ENCODE data around the gene CTCF. TPM values are rescaled to one million over a fixed set of nuclear protein-coding genes. Genes with fewer than 3 reads are reported as not detected.

CTCF gene
- total RNA-seq, 1 donor from 2014 or later = 24.9 TPM

GRCh38 chr16:67632415-67633172 is 70.3 kb downstream of the CTCF start:
- ATAC-seq (ENCODE audit: poor library complexity) = peak; percentile 82
- intact Hi-C loops (cut with DNase I) = loop anchor here (10.0 kb wide), 1 partner anchor 68 kb away; the partner anchor contains the start of gene CTCF
- DNase-seq = peak; percentile 69

- DNase-seq = no peak
- no peak for ATAC-seq (ENCODE audit: poor library complexity)
- intact Hi-C loops (cut with DNase I) = loop anchor here (10.0 kb wide), 1 partner anchor 72 kb away; the partner anchor contains the start of gene CTCF
Measured at GRCh38 chr16:67636713-67637112, 74.4 kb downstream of the CTCF start.

DNA sequence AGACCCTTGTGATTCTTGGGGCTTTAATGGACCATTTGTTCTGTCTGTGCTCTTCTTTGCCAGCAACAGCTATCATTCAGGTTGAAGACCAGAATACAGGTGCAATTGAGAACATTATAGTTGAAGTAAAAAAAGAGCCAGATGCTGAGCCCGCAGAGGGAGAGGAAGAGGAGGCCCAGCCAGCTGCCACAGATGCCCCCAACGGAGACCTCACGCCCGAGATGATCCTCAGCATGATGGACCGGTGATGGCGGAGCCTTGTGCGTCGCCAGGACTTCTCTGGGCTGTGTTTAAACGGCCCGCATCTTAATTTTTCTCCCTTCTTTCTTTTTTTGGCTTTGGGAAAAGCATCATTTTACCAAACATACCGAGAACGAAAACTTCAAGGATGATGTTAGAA is 75.3 kb downstream of the CTCF start:
- ATAC-seq (ENCODE audit: poor library complexity) (no peak), DNase-seq (no peak)
- intact Hi-C loops (cut with DNase I) = loop anchor here (10.0 kb wide), 1 partner anchor 73 kb away; the partner anchor contains the start of gene CTCF

DNA sequence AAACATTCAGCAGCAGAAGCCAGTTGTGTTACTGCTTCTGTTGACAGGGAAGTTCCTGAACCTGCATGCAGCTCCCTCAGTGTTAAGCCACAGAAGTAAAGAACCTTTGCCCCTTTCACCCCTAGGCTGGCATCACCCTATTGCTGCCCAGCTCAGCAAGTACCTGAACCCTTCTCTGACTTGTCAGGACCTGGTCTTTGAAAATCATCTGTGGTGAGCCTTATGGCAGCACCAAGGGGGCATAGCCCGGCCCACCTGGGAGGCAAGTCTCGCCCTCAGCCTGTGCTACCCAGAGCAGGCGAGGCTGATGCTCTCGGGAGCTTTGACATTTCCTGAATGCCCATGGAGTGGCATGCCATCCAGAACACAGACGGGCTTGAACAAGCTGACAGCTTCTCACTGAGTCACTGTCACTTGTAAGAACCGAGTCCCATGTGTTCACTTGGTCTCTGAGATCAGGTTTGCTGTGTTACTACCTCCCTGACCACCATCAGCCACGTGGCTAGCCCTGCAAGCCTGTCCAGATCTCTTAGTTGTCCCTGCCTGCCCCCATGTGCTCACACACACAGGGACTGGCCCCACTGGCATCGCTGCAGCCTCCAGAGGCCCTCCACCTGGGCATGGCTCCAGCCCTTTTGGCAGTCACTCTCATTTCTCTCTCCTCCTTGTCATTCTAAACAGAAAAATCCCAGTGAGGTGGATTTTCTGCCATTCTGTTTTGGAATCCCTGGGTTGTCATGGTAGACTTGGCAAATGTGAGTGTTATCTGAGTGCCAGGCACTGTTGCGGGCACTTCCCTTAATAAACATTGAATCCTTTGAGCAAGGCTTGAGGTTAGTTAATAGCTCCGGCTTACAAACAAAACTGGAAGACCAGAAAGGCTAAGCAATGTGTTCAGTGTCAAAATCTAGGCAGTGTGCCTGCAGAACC is 79.7 kb downstream of the CTCF start:
- peak; percentile 91 for ATAC-seq (ENCODE audit: poor library complexity)

DNA sequence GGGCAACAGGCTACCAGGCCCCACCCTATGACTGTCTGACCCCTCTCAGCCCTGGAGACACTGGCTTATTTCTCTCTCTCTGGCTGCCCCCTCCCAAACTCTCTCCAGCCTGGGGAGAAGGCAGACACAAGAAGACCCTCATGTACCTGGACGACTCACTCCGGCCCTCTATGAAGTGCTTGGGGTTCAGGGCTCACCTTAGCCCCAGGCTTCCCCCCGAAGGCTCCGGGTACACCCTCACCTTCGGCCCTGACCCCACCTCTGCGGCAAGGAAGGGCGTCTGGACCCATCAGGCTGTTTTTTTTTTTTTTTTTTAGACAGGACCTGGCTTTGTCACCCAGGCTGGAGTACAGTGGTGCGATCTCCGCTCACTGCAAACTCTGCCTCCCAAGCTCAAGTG is 81.7 kb downstream of the CTCF start:
- DNase-seq (no peak), ATAC-seq (ENCODE audit: poor library complexity) (no peak)
- intact Hi-C loops (cut with DNase I) = loop anchor here (10.0 kb wide), 1 partner anchor 99 kb away; no protein-coding TSS in a partner anchor

More for the DNA sequence above, 79.7 kb downstream of the CTCF start:
- intact Hi-C loops (cut with DNase I) = loop anchor here (10.0 kb wide), 1 partner anchor 97 kb away; no protein-coding TSS in a partner anchor
- DNase-seq = peak; percentile 81

- intact Hi-C loops (cut with DNase I) = loop anchor here (10.0 kb wide), 1 partner anchor 101 kb away; no protein-coding TSS in a partner anchor
- ATAC-seq (ENCODE audit: poor library complexity) (no peak), DNase-seq (no peak)
Measured at GRCh38 chr16:67645397-67646121, 83.2 kb downstream of the CTCF start.

- intact Hi-C loops (cut with DNase I) = loop anchor here (10.0 kb wide), 1 partner anchor 102 kb away; no protein-coding TSS in a partner anchor
- ATAC-seq (ENCODE audit: poor library complexity) (no peak), DNase-seq (no peak)
Measured at GRCh38 chr16:67647111-67647651, 84.9 kb downstream of the CTCF start.

DNA sequence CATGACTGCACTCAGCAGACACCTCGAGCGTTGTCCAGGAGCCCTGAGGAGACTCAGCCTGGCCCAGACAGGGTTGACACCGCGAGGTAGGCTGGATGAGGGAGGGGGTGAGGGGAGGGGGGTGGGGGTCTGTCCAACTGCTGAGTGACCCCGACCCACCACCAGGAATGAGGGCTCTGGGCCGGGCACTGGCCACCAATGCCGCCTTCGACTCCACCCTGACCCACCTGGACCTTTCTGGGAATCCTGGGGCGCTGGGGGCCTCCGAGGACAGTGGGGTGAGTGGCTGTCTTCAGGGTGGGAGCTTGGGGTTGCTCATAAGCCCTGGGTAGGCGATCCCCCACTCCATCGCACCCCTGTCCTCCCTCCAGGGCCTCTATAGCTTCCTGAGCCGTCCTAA is 85.4 kb downstream of the CTCF start:
- ATAC-seq (ENCODE audit: poor library complexity) (no peak), DNase-seq (no peak)
- intact Hi-C loops (cut with DNase I) = loop anchor here (10.0 kb wide), 1 partner anchor 103 kb away; no protein-coding TSS in a partner anchor

GRCh38 chr16:67648088-67648763 is 85.9 kb downstream of the CTCF start:
- ATAC-seq (ENCODE audit: poor library complexity) (no peak), DNase-seq (no peak)
- intact Hi-C loops (cut with DNase I) = loop anchor here (10.0 kb wide), 1 partner anchor 103 kb away; no protein-coding TSS in a partner anchor

- DNase-seq (no peak), ATAC-seq (ENCODE audit: poor library complexity) (no peak)
- intact Hi-C loops (cut with DNase I) = loop anchor here (10.0 kb wide), 1 partner anchor 104 kb away; no protein-coding TSS in a partner anchor
Measured at GRCh38 chr16:67648764-67649407, 86.6 kb downstream of the CTCF start.

GRCh38 chr16:67649494-67649931 is 87.2 kb downstream of the CTCF start:
- no peak for DNase-seq
- intact Hi-C loops (cut with DNase I) = loop anchor here (10.0 kb wide), 1 partner anchor 105 kb away; no protein-coding TSS in a partner anchor
- ATAC-seq (ENCODE audit: poor library complexity) = peak; percentile 16

DNA sequence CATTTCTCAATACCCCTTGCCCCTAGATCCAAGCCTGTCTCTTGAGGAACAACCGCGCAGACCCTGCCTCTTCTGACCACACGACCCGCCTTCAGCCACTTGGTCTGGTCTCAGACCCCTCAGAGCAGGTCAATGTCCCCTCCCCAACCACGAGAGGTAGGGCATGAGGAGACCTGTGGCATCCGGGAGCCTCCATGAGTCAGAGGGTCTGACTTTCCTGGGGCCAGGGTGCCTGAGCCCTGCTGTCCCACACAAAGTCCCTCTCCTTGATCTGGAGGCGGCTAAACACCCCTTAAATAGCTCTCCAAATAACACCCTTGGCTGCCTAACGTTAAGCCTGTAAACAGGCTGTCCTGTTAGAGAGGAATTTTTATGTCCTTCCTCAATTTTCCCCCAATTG is 87.7 kb downstream of the CTCF start:
- ATAC-seq (ENCODE audit: poor library complexity) (no peak), DNase-seq (no peak)
- intact Hi-C loops (cut with DNase I) = no loop called here

GRCh38 chr16:67651039-67651438 is 88.7 kb downstream of the CTCF start:
- ATAC-seq (ENCODE audit: poor library complexity) (no peak), DNase-seq (no peak)
- intact Hi-C loops (cut with DNase I) = no loop called here

DNA sequence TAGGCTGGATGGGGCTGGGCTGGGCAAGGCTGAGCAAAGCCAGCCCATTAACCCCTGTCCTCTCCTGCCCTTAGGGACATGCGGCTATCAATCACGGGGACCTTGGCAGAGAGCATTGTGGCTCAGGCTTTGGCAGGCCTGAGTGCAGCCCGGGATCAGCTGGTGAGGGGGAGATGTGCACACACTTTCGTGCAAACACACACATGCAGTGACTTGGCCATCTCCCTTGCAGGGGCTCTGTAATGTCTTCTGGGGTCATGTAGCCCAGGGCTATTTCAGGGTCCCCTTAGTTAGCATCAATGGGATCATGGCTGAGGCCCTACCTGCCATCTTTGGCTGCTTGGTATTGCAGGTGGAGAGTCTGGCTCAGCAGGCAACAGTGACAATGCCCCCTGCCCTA is 89.5 kb downstream of the CTCF start:
- DNase-seq (no peak), ATAC-seq (ENCODE audit: poor library complexity) (no peak)
- intact Hi-C loops (cut with DNase I) = no loop called here

DNA sequence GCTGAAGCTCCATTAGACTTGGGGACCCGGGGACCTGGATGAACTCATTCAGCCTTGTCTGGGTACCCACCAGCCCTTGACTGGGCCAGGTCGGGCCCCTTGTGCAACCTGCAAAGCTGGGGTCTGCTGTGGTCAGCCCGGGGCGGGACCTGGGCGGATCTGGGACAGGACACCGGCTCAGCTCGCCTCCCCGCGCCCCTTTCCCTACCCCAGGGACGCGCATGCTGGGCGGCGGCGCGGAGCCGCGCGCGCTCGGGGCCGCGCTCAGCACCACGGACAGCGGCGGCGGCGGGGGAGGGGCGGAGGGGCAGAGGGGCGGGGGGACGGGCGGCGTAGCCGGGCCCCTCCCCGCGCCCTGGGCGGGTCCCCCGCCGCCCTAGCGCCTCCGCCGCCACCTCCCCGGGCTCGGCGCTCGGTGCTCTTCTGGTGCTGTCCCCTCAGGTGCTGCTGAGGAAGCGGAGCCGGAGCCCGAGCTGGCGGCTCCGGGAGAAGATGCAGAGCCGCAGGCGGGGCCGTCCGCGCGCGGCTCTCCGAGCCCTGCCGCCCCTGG is 90.3 kb downstream of the CTCF start:
- ATAC-seq (ENCODE audit: poor library complexity) = peak; percentile 8
- no peak for DNase-seq
- intact Hi-C loops (cut with DNase I) = no loop called here

DNA sequence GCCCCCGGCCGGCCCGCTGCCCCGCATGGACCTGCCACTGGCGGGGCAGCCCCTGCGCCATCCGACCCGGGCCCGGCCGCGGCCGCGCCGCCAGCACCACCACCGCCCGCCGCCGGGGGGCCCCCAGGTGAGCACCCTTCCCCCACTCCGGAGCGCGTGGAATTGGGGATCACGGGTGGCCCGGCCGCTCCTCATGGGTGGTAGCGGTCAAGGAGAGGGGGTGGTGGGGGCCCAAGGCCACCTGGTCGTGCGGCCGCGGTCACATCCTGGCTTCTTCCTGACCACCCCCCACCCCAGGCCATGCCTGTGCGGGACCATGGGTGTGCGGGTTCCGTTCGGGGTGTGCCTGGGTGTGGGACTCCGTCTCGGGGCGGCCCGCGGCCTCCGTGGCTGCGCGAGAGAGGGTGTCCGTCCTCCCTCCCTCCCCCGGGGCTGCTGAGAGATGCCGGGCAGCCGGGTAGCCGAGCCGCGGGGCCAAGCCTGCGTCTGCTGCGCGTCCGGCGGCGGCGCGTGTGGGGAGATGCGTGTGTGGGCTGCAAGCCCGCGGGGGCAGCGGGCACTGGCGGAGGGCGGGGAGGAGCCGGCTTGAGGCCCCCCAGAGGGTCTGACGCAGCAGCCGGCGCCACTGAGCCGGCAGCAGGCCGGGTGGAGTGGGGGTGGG is 90.9 kb downstream of the CTCF start:
- ATAC-seq (ENCODE audit: poor library complexity) (no peak), DNase-seq (no peak)
- intact Hi-C loops (cut with DNase I) = no loop called here
